ENCODE results near the gene SLMAP. TPM values are rescaled to one million over a fixed set of nuclear protein-coding genes. Genes with fewer than 3 reads are reported as not detected.
A peak's percentile ranks its signal among the peaks of the same experiment; 100 is the strongest.

Gene SLMAP
- total and polyA plus RNA-seq, 2 of the 13 experiments (the other 11 are each of a cell fraction or from before 2014, with no cell fraction given), result 24.0 to 48.3 TPM

DNA sequence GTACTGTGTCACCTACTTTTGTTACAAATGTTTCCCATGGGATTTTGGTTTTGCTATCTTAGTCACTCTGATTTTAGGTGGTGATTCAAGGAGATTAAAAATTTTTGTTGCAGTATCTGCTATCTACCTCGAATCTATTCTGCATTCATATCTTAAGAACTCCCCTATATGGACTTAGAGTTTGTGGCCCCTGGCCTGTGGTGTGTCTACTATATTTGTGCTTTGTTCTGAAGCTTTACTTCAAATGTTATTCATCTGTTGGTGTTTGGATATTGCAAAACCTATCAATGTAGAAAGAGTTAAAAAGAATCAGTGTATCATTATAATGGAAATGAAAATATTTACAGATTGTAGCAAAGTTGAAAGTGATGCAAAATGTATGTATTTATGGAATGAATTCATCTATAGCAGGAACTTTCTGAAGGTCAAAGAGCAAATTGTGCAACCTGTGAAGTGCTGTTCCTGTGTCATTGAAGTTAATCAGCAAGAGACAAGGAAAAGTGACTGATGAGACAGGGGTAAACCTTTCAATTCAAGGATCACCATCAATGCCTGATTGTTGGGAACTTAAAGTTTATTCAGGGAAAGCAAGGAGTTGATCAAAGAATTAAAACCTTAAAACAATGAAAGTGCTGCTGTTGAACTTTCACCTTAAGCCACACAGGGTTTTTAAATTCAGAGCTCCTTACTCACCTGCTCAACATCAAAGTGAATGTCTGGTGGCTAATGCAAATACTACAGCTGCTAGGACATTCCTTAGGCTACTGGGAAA is 71.0 kb downstream of the SLMAP start (continued):
- TF ChIP-seq, protein P1, sequence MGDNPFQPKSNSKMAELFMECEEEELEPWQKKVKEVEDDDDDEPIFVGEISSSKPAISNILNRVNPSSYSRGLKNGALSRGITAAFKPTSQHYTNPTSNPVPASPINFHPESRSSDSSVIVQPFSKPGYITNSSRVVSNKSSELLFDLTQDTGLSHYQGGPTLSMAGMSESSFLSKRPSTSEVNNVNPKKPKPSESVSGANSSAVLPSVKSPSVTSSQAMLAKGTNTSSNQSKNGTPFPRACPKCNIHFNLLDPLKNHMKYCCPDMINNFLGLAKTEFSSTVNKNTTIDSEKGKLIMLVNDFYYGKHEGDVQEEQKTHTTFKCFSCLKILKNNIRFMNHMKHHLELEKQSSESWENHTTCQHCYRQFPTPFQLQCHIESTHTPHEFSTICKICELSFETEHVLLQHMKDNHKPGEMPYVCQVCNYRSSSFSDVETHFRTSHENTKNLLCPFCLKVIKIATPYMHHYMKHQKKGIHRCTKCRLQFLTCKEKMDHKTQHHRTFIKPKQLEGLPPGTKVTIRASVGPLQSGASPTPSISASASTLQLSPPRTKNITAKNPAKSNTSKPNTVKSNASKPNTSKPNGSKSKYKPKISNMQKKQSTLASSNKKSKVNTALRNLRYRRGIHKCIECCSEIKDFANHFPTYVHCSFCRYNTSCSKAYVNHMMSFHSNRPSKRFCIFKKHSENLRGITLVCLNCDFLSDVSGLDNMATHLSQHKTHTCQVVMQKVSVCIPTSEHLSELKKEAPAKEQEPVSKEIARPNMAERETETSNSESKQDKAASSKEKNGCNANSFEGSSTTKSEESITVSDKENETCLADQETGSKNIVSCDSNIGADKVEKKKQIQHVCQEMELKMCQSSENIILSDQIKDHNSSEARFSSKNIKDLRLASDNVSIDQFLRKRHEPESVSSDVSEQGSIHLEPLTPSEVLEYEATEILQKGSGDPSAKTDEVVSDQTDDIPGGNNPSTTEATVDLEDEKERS (CRISPR knock-in tag; IDR thresholded peaks at IDR 0.05), result no peak
- TF ChIP-seq HNRNPUL1 (IDR thresholded peaks at IDR 0.05; ENCODE audit: low read depth, low read length), result no peak
- TF ChIP-seq, protein P2, sequence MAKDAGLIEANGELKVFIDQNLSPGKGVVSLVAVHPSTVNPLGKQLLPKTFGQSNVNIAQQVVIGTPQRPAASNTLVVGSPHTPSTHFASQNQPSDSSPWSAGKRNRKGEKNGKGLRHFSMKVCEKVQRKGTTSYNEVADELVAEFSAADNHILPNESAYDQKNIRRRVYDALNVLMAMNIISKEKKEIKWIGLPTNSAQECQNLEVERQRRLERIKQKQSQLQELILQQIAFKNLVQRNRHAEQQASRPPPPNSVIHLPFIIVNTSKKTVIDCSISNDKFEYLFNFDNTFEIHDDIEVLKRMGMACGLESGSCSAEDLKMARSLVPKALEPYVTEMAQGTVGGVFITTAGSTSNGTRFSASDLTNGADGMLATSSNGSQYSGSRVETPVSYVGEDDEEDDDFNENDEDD (CRISPR knock-in tag; IDR thresholded peaks at IDR 0.05; ENCODE audit: borderline replicate concordance), result no peak
- TF ChIP-seq ZNF569 (CRISPR knock-in tag; IDR thresholded peaks at IDR 0.05; ENCODE audit: borderline replicate concordance), result no peak
- no peak for TF ChIP-seq HDAC6 (IDR thresholded peaks at IDR 0.05; ENCODE audit: low read depth, low read length)
- no peak for TF ChIP-seq SATB2 (CRISPR knock-in tag; IDR thresholded peaks at IDR 0.05)
- no peak for TF ChIP-seq ZNF850 (CRISPR knock-in tag; conservative IDR thresholded peaks at IDR 0.05)
- TF ChIP-seq ZBTB20 (CRISPR knock-in tag; IDR thresholded peaks at IDR 0.05; ENCODE audit: borderline replicate concordance, low read depth), result peak; percentile 82; the same call in 1 of the 2 replicates
- no peak for TF ChIP-seq ZBTB1 (CRISPR knock-in tag; IDR thresholded peaks at IDR 0.05; ENCODE audit: borderline replicate concordance)
- TF ChIP-seq ZNF660 (CRISPR knock-in tag; IDR thresholded peaks at IDR 0.05; ENCODE audit: borderline replicate concordance, low read depth), result no peak
- no peak for TF ChIP-seq ZNF468 (CRISPR knock-in tag; IDR thresholded peaks at IDR 0.05)
- no peak for TF ChIP-seq SKIL (CRISPR knock-in tag; IDR thresholded peaks at IDR 0.05; ENCODE audit: borderline replicate concordance)
- no peak for TF ChIP-seq ARHGAP35 (CRISPR knock-in tag; IDR thresholded peaks at IDR 0.05; ENCODE audit: borderline replicate concordance)
- no peak for TF ChIP-seq ZNF563 (CRISPR knock-in tag; IDR thresholded peaks at IDR 0.05)
- TF ChIP-seq MEIS1 (CRISPR knock-in tag; IDR thresholded peaks at IDR 0.05; ENCODE audit: borderline replicate concordance), result no peak
- TF ChIP-seq ZNF749 (CRISPR knock-in tag; IDR thresholded peaks at IDR 0.05; ENCODE audit: borderline replicate concordance), result no peak
- TF ChIP-seq, protein P3, sequence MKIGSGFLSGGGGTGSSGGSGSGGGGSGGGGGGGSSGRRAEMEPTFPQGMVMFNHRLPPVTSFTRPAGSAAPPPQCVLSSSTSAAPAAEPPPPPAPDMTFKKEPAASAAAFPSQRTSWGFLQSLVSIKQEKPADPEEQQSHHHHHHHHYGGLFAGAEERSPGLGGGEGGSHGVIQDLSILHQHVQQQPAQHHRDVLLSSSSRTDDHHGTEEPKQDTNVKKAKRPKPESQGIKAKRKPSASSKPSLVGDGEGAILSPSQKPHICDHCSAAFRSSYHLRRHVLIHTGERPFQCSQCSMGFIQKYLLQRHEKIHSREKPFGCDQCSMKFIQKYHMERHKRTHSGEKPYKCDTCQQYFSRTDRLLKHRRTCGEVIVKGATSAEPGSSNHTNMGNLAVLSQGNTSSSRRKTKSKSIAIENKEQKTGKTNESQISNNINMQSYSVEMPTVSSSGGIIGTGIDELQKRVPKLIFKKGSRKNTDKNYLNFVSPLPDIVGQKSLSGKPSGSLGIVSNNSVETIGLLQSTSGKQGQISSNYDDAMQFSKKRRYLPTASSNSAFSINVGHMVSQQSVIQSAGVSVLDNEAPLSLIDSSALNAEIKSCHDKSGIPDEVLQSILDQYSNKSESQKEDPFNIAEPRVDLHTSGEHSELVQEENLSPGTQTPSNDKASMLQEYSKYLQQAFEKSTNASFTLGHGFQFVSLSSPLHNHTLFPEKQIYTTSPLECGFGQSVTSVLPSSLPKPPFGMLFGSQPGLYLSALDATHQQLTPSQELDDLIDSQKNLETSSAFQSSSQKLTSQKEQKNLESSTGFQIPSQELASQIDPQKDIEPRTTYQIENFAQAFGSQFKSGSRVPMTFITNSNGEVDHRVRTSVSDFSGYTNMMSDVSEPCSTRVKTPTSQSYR (CRISPR knock-in tag; IDR thresholded peaks at IDR 0.05; ENCODE audit: borderline replicate concordance), result no peak
- TF ChIP-seq NFIC (IDR thresholded peaks at IDR 0.05; ENCODE audit: low read length), result peak; percentile 79
- TF ChIP-seq HDAC2 (CRISPR knock-in tag; IDR thresholded peaks at IDR 0.05), result peak; percentile 85
